IPS-NIHi7 (cell line): ENCODE results near the gene LYAR.

Experiments
- DNase-seq: peaks from one replicate; pipeline ENCODE4 v3.0.0; 2012; ENCODE audit warnings: mixed read lengths; ENCODE audit errors: extremely low spot score

The LYAR gene

DNA sequence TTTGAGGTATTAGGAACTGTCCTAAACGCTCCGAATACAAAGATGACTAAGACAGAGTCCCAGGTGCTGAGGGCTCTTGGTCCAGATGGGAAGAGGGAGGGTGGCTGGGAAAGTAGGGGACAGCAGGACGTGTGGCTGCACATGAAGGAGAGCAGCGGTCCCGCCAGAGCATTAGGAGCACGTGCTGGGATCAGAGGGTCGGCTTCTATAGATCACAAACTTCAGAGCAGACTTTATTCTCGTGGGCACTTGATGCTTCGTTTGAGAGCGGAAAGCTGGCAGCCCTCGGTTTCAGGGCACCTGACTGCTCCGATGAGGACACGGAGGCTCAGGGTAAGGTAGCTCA is 26.2 kb upstream of the LYAR start:
- DNase-seq, result no peak

DNA sequence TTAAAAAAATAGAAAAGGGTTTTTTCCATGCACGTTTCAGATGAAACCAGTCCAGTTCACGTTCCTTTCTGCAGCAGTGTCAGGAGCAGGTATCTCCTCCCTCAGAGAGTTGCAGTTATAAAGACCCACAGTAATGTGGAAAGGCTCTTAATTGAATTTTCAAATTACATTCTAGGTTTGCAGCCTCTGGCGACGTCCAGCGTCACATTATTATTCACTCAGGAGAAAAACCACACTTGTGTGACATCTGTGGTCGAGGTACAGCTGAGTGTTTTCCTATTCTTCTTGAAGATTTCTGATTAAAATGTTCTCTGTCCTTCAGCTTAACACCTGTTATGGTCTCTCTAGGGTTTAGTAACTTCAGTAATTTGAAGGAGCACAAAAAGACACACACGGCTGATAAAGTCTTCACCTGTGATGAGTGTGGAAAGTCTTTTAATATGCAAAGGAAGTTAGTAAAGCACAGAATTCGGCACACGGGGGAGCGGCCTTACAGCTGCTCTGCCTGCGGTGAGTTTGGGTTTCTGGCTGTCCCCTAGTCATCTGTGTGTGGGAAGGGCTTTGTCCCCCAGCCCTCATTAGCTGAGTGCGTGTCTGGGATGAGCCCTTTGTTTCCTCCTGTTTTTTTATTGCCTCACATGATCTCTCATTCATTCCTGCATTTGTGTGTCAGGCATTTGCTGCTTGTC is 25.7 kb upstream of the LYAR start:
- DNase-seq, result no peak

DNA sequence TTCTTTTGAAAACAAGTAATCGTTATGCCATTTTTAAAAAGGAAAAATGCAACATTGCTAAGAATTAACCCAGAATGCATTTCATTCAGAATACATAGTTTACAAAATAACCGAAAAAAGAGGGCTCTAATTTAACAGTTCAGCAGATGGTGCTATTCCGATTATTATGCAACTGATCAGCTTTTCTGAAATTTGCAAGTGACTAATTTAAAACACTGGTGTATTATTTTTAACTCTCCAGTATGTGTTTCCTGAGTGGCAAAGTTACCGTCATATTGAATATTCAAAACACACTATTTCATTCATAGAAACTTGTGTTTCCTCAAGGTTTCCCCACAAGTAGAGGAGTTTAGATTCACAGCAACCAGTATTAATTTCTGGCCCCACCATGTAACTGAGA is 21.2 kb upstream of the LYAR start:
- no peak for DNase-seq

DNA sequence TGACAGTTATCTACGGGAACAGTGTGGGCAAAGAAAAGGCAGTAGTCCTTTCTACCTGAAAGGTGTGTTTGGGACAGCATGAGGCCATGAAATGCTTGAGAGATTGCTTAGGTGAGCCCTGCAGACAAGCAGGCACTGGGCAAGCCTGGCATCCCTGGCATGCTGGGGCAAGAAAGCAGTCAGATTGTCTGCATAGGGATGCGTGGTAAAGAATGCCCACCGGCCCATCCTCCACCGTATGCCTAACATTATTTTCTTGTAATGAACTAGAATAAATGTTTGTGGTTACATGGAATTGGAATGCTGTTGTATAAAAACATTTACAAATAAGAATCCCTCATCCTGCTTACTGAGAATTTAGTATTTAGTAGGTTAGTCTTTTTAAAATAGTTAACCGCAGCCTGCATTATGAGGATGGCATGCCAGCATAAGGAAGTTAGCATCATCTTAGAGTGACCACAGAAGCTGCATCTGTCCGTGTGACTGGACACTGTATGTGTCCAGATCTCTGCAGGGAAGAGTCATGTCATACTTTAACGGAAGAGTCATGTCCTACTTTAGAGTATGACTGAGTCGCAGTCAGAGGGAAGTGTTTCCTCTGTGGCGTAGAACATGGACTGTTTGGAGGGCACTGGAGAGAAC is 19.0 kb upstream of the LYAR start:
- DNase-seq, result no peak

DNA sequence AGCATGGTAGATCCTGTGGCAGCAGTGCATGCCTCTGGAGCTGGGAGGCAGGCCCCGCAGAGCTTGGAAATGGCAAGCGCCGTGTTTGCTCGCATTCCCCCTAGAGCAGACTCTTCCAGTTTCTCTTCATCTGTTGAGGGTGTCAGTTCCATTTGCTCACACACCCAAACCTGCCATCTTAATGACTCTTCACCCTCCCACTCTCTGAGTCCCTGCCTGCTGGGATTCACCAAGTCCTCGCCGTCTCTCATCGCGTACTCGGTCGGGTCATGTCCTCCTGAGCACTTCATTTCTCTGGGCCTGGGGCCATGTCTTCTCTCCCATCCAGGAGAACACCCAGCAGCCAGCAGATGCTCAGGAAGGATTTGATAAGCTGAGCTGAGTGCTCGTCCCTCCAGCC is 17.0 kb upstream of the LYAR start:
- DNase-seq, result no peak

DNA sequence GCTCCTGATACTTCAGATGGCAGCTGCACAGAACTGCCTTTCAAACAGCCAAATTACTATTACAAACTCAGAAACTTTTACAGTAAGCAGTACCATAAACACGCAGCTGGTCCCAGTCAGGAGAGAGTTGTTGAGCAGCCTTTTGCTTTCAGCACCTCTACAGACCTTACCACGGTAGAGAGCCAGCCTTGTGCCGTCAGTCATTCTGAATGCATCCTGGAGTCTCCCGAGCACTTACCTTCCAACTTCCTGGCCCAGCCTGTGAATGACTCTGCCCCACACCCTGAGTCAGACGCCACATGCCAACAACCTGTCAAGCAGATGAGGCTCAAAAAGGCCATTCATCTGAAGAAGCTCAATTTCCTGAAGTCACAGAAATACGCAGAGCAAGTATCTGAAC is 12.5 kb upstream of the LYAR start:
- DNase-seq, result no peak

DNA sequence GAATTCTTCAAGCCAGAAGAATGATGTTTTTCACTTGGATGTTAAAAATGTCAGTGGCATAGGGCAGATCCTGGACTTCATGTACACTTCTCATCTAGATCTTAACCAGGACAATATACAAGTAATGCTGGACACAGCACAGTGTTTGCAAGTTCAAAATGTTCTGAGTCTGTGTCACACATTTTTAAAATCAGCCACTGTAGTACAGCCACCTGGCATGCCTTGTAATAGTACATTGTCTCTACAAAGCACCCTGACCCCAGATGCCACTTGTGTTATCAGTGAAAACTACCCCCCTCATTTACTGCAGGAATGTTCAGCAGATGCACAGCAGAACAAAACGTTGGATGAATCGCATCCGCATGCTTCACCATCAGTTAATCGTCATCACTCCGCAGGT is 12.0 kb upstream of the LYAR start:
- no peak for DNase-seq

DNA sequence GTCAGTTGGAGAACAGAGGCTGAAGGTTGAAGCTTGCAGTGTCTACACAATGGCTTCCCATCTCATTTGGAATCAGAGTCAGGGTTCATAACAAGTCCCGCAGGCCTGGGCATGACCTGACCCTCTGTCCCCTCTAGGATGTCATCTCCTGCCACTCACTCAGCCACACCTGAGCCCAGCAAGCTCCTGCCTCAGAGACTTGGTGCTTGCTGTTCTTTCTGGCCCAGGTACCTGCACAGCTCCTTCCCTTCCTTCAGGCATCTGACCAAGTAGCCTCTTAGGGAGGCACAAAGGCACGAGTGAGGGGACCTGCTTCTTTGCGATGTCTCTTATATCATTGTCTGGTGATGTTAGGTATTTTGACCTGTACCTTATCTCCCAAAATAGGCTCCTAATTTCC is 9.1 kb upstream of the LYAR start:
- no peak for DNase-seq

DNA sequence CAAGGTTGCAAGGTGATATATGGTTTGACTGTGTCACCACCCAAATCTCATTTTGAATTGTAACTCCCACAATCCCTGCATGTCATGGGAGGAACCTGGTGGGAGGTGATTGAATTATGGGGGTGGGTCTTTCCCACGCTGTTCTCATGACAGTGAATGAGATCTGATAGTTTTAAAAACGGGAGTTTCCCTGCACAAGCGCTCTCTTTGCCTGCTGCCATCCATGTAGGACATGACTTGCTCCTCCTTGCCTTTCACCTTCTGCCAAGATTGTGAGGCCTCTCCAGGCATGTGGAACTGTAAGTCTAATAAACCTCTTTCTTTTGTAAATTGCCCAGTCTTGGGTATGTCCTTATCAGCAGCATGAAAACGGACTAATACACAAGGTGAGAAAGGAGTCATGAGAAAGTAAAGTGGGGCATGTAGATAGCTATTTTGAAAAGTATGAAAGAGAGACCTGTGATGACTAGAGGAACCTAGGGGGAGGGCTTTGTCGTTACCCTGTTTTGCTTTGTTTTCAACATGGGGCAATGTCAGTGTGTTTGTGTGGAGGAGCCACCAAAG is 6.4 kb upstream of the LYAR start:
- DNase-seq, result no peak

DNA sequence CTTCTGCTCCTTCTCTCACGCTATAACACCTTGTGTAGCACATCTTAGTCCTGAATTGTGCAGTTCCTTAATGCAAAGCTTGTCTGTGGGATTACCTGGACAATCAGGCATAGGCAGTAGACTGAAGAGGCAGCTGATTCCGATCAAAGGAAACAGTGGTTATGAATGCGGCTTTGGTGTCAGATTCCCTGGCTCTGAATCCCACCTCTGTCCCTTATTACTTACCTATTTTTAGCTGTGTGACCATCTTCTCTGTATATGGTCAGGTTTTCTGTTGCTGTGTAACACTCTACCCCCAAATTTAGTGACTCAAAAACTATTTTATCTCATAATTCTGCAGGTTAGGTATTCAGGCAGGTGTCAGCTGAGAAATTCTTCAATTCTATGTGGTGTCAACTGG is 3.3 kb upstream of the LYAR start:
- DNase-seq, result no peak

DNA sequence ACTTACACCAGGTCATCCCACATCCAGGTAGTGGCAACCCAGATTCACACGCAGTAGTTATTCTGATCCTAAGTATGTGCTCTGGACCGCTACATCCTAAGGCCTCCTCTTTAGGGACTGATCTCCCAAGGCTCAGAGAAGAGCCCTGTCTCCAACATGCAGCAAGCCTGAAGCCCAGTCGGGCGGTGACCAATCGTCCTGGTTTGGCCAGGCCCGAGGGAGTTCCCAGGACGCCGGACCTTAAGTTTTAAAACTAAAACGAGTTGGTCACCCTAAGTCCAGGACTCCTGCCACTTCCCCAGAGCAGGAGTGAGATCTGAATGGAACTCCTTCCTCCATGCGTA is 385 bp downstream of the LYAR start:
- DNase-seq, result no peak

DNA sequence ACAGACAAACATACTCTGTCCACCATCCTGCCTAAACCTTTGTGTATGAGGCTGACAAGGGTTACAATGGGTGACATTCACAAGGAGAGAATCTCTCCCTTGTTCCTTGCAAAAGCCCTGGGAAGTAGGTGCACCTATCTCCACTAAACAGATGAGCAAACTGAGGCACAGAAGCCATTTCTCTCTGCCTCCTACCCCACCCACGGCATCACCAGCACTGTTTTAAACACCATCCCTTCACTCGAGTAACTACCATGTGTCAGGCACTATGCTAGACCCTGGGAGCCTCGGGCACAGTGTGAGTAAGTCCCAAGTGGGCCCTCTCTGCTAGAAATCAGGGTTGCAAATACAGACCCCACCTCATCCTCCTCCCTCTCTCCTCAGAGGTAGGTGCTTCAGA is 899 bp downstream of the LYAR start:
- DNase-seq, result no peak

DNA sequence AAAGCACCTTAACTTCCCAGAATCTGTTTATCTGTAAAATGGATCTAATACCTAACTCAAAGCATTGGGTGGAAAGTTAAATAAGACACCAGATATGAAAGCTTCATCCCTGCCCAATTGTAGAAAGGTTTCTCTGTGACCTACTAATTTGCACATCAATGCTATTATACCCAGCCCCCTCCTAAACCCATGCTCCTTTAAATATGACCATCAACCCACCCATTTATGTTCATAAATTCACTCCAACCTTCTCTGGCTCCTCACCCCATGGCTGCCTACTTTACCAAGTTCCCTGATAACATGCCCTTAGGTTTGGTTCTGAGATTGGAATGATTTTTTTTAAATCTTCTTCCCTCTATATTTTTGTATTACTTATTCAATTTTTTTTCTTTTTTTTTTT is 1.9 kb downstream of the LYAR start:
- no peak for DNase-seq

DNA sequence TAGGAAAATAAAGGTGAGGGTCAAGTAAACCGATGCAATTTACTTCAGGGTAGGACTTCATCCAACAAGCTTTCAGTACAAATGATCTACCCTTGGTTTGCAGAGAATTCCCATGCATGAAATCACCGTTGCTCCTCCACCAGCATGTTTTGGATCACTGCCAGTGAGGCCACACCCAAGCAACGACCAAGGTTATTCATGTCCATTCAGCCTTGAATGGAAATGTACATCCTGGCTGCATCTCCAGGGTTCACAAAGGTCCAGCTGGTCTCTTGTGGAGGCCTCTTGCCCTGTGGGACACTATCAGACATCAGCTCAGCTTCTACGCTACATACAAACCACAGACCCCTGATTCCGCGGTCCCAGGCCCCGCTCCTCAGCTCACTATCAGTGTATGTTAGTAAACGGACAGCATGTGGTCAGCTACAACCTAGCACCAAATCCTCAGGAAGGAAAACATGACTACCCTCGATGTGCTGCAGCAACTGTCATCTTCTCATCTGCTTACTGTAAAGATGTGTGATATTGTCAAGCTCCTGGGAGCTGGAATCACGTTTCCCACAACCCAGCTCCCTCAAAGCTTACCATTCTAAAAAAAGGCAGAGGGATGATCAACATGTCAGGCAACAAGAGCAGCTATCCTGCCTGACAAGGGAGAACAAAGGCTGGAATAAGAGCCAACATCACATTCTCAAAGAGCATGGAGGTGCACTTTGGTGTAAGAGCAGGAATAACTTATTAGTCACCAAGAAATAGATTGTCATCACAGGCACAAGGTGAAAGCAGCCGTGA is 4.9 kb downstream of the LYAR start:
- no peak for DNase-seq

DNA sequence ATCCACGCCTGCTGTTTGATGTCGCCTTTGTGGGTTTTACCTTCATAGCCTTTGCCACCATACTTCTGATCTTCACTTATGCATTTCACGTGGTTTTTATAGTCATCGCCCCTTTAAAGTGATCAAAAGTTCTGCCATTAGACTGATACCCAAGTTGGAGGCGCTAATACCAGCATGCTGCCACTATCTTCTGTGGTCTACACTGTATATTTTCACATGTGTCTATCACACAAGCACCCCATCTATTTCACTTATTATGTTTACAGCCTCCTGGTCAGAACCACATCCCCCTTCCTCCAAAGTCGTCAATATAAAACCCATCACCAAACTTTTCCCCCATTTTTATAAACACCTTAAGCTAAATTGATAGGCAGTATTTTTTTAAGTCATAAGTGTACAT is 8.2 kb downstream of the LYAR start:
- DNase-seq, result no peak

DNA sequence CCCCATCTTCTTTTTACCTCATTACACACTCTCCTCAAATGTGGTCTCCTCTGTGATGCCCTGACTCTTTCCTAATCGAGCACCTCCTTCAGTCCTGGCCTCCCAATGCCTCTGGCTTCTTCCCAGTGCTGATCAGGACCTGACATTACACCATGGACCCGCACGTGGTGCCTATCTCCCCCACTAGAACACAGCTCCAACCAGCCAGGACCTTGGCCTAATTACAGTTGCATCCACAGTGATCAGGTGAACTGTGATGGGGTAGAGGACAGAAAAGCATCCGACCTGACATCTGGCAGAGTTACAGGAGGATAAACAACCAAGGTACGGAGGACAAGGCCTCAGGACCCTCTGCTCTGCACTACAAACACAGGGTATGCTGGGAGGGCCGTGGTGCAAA is 12.4 kb downstream of the LYAR start:
- no peak for DNase-seq

DNA sequence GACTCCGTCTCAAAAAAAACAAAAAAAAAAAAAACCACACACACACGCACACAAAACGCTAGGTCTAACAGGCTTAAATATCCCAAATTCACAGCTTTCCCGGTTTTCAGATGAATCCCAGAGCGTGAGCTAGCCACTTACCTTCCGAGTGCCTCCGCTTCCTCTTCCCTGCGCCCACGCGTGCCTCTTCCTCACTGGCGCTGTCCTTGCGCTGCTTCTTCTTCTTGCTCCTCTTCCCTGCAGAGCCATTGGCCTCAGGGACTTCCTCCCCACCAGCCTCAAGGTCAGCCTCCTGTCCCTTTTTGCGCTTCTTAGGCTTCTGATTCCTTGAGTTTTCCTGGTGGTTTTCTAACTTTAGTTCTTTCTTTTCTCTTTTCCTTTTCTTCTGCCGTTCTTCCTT is 15.7 kb downstream of the LYAR start:
- no peak for DNase-seq

DNA sequence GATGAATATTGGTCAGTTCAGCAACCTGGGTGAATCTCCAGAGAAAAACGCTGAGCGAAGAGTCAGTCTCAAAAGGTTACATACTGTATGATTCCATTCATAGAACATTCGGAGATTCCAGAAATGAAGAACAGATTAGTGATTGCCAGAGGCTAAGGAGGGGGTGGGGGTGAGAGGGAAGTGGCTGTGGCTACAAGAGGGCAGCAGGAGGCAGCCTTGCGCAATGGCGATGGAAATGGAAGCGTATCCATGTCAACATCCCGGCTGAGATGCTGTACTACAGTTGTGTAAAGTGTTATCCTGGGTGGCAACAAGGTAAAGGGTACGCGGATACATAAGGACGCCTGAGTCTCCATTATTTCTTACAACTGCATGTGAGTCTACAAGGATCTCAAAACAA is 18.0 kb downstream of the LYAR start:
- peak; percentile 33 for DNase-seq

DNA sequence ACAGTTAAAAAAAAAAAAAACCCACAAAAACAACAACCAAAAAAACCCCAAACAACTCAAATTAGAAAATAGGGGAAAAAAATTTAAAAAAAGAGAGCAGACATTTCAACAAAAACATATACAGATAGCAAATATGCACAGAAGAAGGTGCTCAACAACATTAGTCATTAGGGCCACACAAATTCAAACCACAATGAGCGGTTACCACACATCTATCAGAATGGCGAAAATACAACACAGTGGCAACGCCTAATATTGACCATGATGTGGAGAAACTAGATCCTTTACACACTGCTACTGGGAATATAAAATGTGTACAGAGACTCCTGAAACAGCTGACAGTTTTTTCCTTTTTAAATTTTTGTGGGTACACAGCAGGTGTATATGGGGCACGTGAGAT is 19.4 kb downstream of the LYAR start:
- no peak for DNase-seq

DNA sequence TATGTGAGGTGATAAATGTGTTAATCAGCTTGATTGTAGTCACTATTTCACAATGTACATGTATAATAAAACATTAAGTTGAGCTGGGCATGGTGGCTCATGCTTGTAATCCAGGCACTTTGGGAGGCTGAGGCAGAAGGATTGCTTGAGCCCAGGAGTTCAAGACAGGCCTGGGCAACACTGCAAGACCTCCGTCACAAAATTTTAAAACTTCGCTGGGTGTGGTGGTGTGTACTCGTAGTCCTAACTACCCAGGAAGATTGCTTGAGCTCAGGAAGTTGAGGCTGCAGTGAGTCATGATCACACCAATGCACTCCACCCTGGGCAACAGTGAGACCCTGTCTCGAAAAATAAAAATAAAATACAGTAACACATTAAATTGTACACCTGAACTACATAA is 20.1 kb downstream of the LYAR start:
- DNase-seq, result no peak

DNA sequence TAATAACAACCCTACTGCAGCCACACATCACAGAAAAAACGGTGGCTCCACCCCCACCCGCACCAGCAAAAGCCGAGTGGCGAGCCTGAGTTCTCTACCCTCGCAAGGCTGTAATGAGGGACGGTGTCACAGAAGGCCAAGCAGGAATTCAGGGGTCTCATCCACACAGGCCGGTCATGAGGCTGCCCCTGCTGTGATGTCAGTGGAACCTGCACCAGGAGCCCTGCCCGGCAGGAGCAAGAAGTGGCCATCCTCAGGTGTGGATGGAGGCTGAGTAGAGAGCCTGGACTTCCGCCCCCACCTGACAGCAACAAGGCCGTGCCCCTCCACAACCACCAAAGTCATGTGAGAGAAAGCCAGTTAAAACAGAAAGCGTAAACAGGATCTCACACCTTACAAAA is 20.6 kb downstream of the LYAR start:
- DNase-seq, result no peak

DNA sequence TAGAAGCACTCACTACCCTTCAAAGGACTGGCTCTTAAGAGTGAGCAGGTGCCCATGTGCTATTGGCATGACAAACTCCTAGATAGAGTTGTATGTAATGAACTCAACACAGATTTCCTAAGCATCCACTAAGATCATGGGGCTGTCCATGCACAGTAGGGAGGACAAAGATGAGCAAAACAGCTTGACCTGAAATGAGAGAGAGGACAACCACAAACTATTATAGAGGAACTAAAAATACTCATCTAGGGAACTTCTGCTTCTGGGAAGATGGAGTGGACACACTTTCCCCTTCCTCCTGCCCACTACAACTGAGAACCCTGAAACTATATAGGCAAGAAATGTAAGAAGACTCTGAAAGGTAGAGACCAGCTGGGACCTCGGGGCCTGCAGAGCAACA is 21.2 kb downstream of the LYAR start:
- DNase-seq, result no peak

DNA sequence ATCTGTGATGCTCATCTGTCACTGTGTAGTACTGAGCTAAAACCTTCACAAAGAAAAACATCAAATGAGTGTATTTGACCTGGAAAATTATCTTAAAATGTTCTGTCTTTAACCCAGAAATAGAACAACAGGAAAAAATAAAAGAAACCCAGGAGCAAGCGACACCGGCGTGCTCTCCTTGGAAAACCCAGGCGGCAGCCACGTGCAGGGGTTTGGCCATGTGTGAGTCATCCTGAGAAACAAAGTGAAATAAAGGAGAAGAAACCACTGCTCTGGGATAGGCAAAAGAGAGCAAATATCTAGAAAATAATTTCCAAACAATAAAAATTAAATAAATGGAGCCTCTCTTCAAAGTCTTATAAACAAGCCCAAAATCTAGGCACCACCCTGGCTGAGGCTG is 22.0 kb downstream of the LYAR start:
- no peak for DNase-seq
